A549 (cell line): Measurements from ENCODE around the gene UBAP2L. TPM values are rescaled to one million over a fixed set of nuclear protein-coding genes. Genes with fewer than 3 reads are reported as not detected.

Experiments
- ATAC-seq, 2 experiments: fragments of 200-7000 bp in 1 of 2; fragments of >200 bp in 1 of 2; cut with Nextera tagmentation in 1 of 2; cut with Tn5 transposase in 1 of 2; 3 replicates each; pipeline versions ENCODE4 v1.8.0 to v1.9.1; 2018 to 2020; ENCODE audit warnings: mild to moderate bottlenecking in 1 of 2, moderate library complexity in 1 of 2
- CTCF ChIA-PET: fragments of 300-600 bp; sonication (Branson Sonifier 250); formaldehyde crosslinking; extraction: SDS; loops from one replicate; lab custom pipeline; 2021; ENCODE audit warnings: antibody characterized with exemption, inconsistent platforms; lab: Yijun Ruan, JAX
- POLR2A ChIA-PET: fragments of 350-600 bp; formaldehyde crosslinking; extraction: SDS; loops from one replicate; lab custom pipeline; 2021; ENCODE audit warnings: antibody characterized with exemption, inconsistent platforms; lab: Yijun Ruan, JAX
- DNase-seq, 2 experiments: peaks; one replicate each; pipeline versions ENCODE4 v3.0.0 to v3.0.0-alpha.2; 2011 to 2016; ENCODE audit warnings: low read depth in 1 of 2, low spot score in 1 of 2
- FAIRE-seq: peaks from 2 replicates; lab custom pipeline; 2011; peaks lifted over from hg19 to GRCh38; lab: Jason Lieb, UNC
- H3K27ac ChIP-seq, 2 experiments: fragments of >200 bp; sonication (Bioruptor Twin); formaldehyde crosslinking; 3 replicates each; pipeline ENCODE4 v1.5.1; 2016 to 2017
- H3K4me1 ChIP-seq: fragments of >200 bp; sonication (Bioruptor Twin); formaldehyde crosslinking; 3 replicates; pipeline ENCODE4 v1.6.1; 2016
- H3K4me2 ChIP-seq: fragments of >200 bp; sonication (Bioruptor Twin); formaldehyde crosslinking; 3 replicates; pipeline ENCODE4 v1.6.1; 2016
- H3K4me3 ChIP-seq: fragments of >200 bp; sonication (Bioruptor Twin); formaldehyde crosslinking; 3 replicates; pipeline ENCODE4 v1.5.1; 2016
- H3K9me3 ChIP-seq: fragments of >200 bp; sonication (Bioruptor Twin); formaldehyde crosslinking; 3 replicates; pipeline ENCODE4 v1.6.1; 2016
- BHLHE40 ChIP-seq: IDR thresholded peaks from 2 replicates; pipeline ENCODE4 v1.6.1; 2012; ENCODE audit warnings: low read depth, low read length, inconsistent platforms
- CBX2 ChIP-seq: fragments of 200-600 bp; sonication (generic); IDR thresholded peaks from 2 replicates; pipeline ENCODE4 v1.6.1; 2016; ENCODE audit warnings: low read depth, mild to moderate bottlenecking, borderline replicate concordance
- CHD2 ChIP-seq: fragments of 150-350 bp; IDR thresholded peaks from 2 replicates; pipeline ENCODE4 v1.6.1; 2014; ENCODE audit warnings: low read length; ENCODE audit not compliant: partially characterized antibody
- CHD4 ChIP-seq: fragments of 200-600 bp; sonication (generic); IDR thresholded peaks from 2 replicates; pipeline ENCODE4 v1.6.1; 2016; ENCODE audit warnings: antibody characterized with exemption, mild to moderate bottlenecking, borderline replicate concordance
- EHF ChIP-seq: fragments of 250-450 bp; sonication (Bioruptor Pico); IDR thresholded peaks from 2 replicates; pipeline ENCODE4 v1.5.0; 2020; ENCODE audit warnings: mild to moderate bottlenecking
- ESRRA ChIP-seq: fragments of 150-350 bp; IDR thresholded peaks from 2 replicates; pipeline ENCODE4 v1.6.1; 2014; ENCODE audit warnings: mild to moderate bottlenecking, low read length, borderline replicate concordance
- FOSL2 ChIP-seq, 2 experiments: fragments of 450-650 bp in 1 of 2; fragments of >200 bp in 1 of 2; sonication (Bioruptor Twin) in 1 of 2; formaldehyde crosslinking; IDR thresholded peaks; 2 replicates each; pipeline versions ENCODE4 v1.5.0 to v1.6.1; 2016 to 2020; ENCODE audit warnings: mild to moderate bottlenecking in 1 of 2, moderate library complexity in 1 of 2
- JUN ChIP-seq, 2 experiments: fragments of >200 bp; sonication (Bioruptor Twin); formaldehyde crosslinking; IDR thresholded peaks; 2 replicates in 1 of 2; 3 replicates in 1 of 2; pipeline ENCODE4 v1.6.1; 2016 to 2017
- KDM5A ChIP-seq: fragments of 200-600 bp; sonication (generic); IDR thresholded peaks from 2 replicates; pipeline ENCODE4 v1.6.1; 2016; ENCODE audit warnings: antibody characterized with exemption, mild to moderate bottlenecking
- MAZ ChIP-seq: fragments of 150-350 bp; IDR thresholded peaks from 2 replicates; pipeline ENCODE4 v1.6.1; 2014; ENCODE audit warnings: antibody characterized with exemption, low read depth, low read length, borderline replicate concordance
- MYC ChIP-seq: IDR thresholded peaks from 2 replicates; pipeline ENCODE4 v1.6.1; 2012; ENCODE audit warnings: mild to moderate bottlenecking, inconsistent platforms, low read length, improper control_type of control experiment, borderline replicate concordance
- NFE2L2 ChIP-seq: fragments of 150-350 bp; conservative IDR thresholded peaks from 2 replicates; pipeline ENCODE4 v1.6.1; 2014; ENCODE audit warnings: low read length
- NPAS2 ChIP-seq: fragments of 250-450 bp; sonication (Bioruptor Pico); IDR thresholded peaks from 2 replicates; pipeline ENCODE4 v1.8.0; 2022; ENCODE audit warnings: mild to moderate bottlenecking, moderate library complexity, borderline replicate concordance
- PHF8 ChIP-seq: fragments of 200-600 bp; sonication (generic); IDR thresholded peaks from 2 replicates; pipeline ENCODE4 v1.6.1; 2016; ENCODE audit warnings: low read depth, mild to moderate bottlenecking, antibody characterized with exemption, moderate library complexity, borderline replicate concordance
- POLR2A ChIP-seq: IDR thresholded peaks from 2 replicates; pipeline ENCODE4 v1.6.1; 2012; ENCODE audit warnings: mild to moderate bottlenecking, low read length
- RCOR1 ChIP-seq: fragments of 150-350 bp; IDR thresholded peaks from 2 replicates; pipeline ENCODE4 v1.6.1; 2014; ENCODE audit warnings: antibody characterized with exemption, low read length, low read depth
- SREBF2 ChIP-seq: fragments of 450-650 bp; IDR thresholded peaks from 2 replicates; pipeline ENCODE4 v1.6.1; 2014; ENCODE audit warnings: mild to moderate bottlenecking, moderate library complexity
- TP53 ChIP-seq: fragments of 250-450 bp; sonication (Bioruptor Pico); IDR thresholded peaks from 2 replicates; pipeline ENCODE4 v1.5.0; 2021; ENCODE audit warnings: mild to moderate bottlenecking, moderate library complexity
- ZC3H11A ChIP-seq: fragments of 450-650 bp; IDR thresholded peaks from 2 replicates; pipeline ENCODE4 v1.6.1; 2014; ENCODE audit warnings: antibody characterized with exemption, mild to moderate bottlenecking
- WGBS: methylation state at CpG from one replicate; pipeline ENCODE4 v1.1.6; 2017; ENCODE audit errors: missing lambda C conversion rate; 5-methylcytosine and 5-hydroxymethylcytosine counted together
- polyA minus RNA-seq: library from RNA; depleted of rRNA, polyadenylated mRNA; stranded (reverse); fragments of >200 nt; gene quantifications from 2 replicates; pipeline ENCODE4 v1.2.3, GENCODE V29; 2011; rRNA and poly(A)+ RNA removed
- polyA plus RNA-seq, 4 experiments: library from polyadenylated mRNA; depleted of rRNA in 3 of 4; stranded (reverse); fragments of >200 nt; fragmentation: RNase III in 1 of 4; extraction: RNeasy Plus Mini Kit Qiagen cat#74134 plus additional on column Dnase treatment in 1 of 4; gene quantifications; 2 replicates in 3 of 4; 3 replicates in 1 of 4; pipeline ENCODE4 v1.2.3, GENCODE V29; 2011 to 2017
- TF ChIP-seq, protein P1 (sequence below): fragments of 250-450 bp; sonication (Bioruptor Pico); IDR thresholded peaks from 2 replicates; pipeline ENCODE4 v1.5.0; 2020; ENCODE audit warnings: low read depth, mild to moderate bottlenecking, moderate library complexity
- TF ChIP-seq, protein P2 (sequence below): fragments of 450-650 bp; IDR thresholded peaks from 2 replicates; pipeline ENCODE4 v1.6.1; 2014; ENCODE audit warnings: antibody characterized with exemption
- TF ChIP-seq, protein P3 (sequence below): fragments of >200 bp; sonication (Bioruptor Twin); formaldehyde crosslinking; IDR thresholded peaks from 3 replicates; pipeline ENCODE4 v1.6.1; 2016
- TF ChIP-seq, protein P4 (sequence below): IDR thresholded peaks from 2 replicates; pipeline ENCODE4 v1.6.1; 2012
- TF ChIP-seq, protein P5 (sequence below): IDR thresholded peaks from 2 replicates; pipeline ENCODE4 v1.6.1; 2012; ENCODE audit warnings: low read depth, borderline replicate concordance
- TF ChIP-seq, protein P6 (sequence below): fragments of 200-600 bp; sonication (generic); IDR thresholded peaks from 2 replicates; pipeline ENCODE4 v1.6.1; 2016; ENCODE audit warnings: antibody characterized with exemption, mild to moderate bottlenecking, moderate library complexity

Gene UBAP2L, protein sequence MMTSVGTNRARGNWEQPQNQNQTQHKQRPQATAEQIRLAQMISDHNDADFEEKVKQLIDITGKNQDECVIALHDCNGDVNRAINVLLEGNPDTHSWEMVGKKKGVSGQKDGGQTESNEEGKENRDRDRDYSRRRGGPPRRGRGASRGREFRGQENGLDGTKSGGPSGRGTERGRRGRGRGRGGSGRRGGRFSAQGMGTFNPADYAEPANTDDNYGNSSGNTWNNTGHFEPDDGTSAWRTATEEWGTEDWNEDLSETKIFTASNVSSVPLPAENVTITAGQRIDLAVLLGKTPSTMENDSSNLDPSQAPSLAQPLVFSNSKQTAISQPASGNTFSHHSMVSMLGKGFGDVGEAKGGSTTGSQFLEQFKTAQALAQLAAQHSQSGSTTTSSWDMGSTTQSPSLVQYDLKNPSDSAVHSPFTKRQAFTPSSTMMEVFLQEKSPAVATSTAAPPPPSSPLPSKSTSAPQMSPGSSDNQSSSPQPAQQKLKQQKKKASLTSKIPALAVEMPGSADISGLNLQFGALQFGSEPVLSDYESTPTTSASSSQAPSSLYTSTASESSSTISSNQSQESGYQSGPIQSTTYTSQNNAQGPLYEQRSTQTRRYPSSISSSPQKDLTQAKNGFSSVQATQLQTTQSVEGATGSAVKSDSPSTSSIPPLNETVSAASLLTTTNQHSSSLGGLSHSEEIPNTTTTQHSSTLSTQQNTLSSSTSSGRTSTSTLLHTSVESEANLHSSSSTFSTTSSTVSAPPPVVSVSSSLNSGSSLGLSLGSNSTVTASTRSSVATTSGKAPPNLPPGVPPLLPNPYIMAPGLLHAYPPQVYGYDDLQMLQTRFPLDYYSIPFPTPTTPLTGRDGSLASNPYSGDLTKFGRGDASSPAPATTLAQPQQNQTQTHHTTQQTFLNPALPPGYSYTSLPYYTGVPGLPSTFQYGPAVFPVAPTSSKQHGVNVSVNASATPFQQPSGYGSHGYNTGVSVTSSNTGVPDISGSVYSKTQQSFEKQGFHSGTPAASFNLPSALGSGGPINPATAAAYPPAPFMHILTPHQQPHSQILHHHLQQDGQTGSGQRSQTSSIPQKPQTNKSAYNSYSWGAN
- polyA plus RNA-seq (2011; rRNA removed) (137 and 169 TPM in 2 replicates), polyA plus RNA-seq (2017; fragmentation: RNase III; extraction: RNeasy Plus Mini Kit Qiagen cat#74134 plus additional on column Dnase treatment) (155 to 169 TPM (median 159 TPM) in 3 replicates), polyA minus RNA-seq (124 and 127 TPM in 2 replicates)
- polyA plus RNA-seq (2012; cell fraction: cytosol; rRNA removed) = 133 and 171 TPM in 2 replicates
- 375 and 398 TPM in 2 replicates for polyA plus RNA-seq (2012; cell fraction: nucleus; rRNA removed)

DNA sequence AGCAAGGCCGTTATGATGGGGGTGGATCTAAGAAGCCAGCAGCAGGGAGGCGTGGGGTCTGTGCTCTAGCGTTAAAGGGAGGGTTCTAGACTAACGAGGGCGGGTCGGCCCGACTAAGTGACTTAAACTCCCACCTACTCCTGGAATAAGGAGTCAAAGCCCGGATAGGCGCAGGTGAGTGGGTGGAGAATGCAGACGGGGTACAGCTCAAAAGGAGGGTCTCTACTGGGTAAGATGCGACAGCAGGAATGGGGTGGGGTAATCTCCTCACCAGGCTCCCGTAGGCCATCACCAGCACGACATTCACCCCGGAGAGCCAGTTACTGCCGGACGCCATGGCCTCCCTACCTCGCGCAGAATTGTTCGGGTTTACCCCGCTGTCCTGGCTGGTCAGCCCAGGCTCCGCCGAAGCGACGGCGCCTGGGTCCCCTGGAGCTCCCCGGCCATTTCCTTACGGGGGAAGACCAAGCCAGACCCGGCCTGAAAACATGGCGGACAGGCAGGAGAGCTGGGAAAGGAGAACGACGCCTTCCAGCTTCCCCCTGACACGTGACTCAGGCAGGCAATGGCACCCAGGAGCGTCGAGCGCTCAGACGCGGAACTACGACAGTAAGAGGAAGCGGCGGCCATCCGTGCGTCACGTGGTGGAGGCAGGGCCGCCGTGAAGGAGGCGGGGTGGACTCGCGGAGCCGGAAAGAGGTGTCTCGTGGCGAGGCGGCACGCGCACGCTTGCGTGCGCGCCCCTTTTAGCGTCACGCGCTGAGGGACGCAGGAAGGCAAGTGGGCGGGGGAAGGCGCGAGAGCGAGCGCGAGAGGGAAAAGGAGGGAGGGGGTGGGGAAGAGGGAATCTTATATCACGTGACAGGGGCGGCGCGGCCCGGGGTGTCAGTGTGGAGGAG, at the start of gene UBAP2L:
UBAP2L (plus strand) TSS at position 885 of the 899 bp plus-strand sequence. CDS start 4,169 bp downstream, outside the sequence.
- Histone ChIP-seq H3K4me3 (peak within 1 kb of the TSS; percentile 98), H3K4me1 (peaks cover 45% of the 10 kb centered on the region), H3K4me2 (peak within 1 kb of the TSS; percentile 80), H3K27ac (peak within 1 kb of the TSS; percentile 99 to 100), H3K9me3 (no peaks in the 10 kb centered on the region)
- WGBS = under 1% methylated on average over 53 of the region's 73 CpGs
- POLR2A ChIA-PET = interaction anchor here (0.6 to 2.6 kb wide), 8 partner anchors 10 to 253 kb away, joined by 3 to 19 read pairs (median 4); partner anchors contain the start of genes RPS27 and TPM3
- peak; percentile 88 for FAIRE-seq
- CTCF ChIA-PET = interaction anchor here (0.8 to 1.5 kb wide), 4 partner anchors 10 to 115 kb away, joined by 3 to 5 read pairs (median 4); no protein-coding TSS in a partner anchor
- ATAC-seq = peak; percentile 92 to 95
- peak; percentile 92 to 100 for DNase-seq
- TF ChIP-seq, protein P1, sequence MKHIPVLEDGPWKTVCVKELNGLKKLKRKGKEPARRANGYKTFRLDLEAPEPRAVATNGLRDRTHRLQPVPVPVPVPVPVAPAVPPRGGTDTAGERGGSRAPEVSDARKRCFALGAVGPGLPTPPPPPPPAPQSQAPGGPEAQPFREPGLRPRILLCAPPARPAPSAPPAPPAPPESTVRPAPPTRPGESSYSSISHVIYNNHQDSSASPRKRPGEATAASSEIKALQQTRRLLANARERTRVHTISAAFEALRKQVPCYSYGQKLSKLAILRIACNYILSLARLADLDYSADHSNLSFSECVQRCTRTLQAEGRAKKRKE (CRISPR knock-in tag) = no peak
- TF ChIP-seq FOSL2 (IDR thresholded peaks at IDR 0.05) (no peak), FOSL2 (CRISPR knock-in tag; IDR thresholded peaks at IDR 0.05) (peak; percentile 69), NFE2L2 (no peak), CHD4 (no peak), CBX2 (no peak), PHF8 (peak; percentile 91), JUN (IDR thresholded peaks at IDR 0.05) (peak; percentile 68 to 72; a peak in 3 of 5 replicates), MAZ (0 out of 2 replicates have a peak, but pooled peaks have one; percentile 3), EHF (CRISPR knock-in tag) (peak; percentile 75; the same call in 1 of the 2 replicates), KDM5A (no peak), ZC3H11A (no peak), RCOR1 (0 out of 2 replicates have a peak, but pooled peaks have one; percentile 20), ESRRA (no peak), SREBF2 (no peak), MYC (peak; percentile 93), NPAS2 (CRISPR knock-in tag) (peak; percentile 90), TP53 (CRISPR knock-in tag) (peak; percentile 35; the same call in 1 of the 2 replicates), POLR2A (peak; percentile 80), BHLHE40 (no peak; the same call in none of the 2 replicates), CHD2 (peak; percentile 10)
- TF ChIP-seq, protein P2, sequence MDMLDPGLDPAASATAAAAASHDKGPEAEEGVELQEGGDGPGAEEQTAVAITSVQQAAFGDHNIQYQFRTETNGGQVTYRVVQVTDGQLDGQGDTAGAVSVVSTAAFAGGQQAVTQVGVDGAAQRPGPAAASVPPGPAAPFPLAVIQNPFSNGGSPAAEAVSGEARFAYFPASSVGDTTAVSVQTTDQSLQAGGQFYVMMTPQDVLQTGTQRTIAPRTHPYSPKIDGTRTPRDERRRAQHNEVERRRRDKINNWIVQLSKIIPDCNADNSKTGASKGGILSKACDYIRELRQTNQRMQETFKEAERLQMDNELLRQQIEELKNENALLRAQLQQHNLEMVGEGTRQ = peak; percentile 100
- TF ChIP-seq, protein P3, sequence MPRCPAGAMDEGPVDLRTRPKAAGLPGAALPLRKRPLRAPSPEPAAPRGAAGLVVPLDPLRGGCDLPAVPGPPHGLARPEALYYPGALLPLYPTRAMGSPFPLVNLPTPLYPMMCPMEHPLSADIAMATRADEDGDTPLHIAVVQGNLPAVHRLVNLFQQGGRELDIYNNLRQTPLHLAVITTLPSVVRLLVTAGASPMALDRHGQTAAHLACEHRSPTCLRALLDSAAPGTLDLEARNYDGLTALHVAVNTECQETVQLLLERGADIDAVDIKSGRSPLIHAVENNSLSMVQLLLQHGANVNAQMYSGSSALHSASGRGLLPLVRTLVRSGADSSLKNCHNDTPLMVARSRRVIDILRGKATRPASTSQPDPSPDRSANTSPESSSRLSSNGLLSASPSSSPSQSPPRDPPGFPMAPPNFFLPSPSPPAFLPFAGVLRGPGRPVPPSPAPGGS = peak; percentile 76; the same call in 2 of the 3 replicates
- TF ChIP-seq, protein P4, sequence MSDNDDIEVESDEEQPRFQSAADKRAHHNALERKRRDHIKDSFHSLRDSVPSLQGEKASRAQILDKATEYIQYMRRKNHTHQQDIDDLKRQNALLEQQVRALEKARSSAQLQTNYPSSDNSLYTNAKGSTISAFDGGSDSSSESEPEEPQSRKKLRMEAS = peak; percentile 98
- TF ChIP-seq, protein P5, sequence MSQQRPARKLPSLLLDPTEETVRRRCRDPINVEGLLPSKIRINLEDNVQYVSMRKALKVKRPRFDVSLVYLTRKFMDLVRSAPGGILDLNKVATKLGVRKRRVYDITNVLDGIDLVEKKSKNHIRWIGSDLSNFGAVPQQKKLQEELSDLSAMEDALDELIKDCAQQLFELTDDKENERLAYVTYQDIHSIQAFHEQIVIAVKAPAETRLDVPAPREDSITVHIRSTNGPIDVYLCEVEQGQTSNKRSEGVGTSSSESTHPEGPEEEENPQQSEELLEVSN = peak; percentile 93
- TF ChIP-seq, protein P6, sequence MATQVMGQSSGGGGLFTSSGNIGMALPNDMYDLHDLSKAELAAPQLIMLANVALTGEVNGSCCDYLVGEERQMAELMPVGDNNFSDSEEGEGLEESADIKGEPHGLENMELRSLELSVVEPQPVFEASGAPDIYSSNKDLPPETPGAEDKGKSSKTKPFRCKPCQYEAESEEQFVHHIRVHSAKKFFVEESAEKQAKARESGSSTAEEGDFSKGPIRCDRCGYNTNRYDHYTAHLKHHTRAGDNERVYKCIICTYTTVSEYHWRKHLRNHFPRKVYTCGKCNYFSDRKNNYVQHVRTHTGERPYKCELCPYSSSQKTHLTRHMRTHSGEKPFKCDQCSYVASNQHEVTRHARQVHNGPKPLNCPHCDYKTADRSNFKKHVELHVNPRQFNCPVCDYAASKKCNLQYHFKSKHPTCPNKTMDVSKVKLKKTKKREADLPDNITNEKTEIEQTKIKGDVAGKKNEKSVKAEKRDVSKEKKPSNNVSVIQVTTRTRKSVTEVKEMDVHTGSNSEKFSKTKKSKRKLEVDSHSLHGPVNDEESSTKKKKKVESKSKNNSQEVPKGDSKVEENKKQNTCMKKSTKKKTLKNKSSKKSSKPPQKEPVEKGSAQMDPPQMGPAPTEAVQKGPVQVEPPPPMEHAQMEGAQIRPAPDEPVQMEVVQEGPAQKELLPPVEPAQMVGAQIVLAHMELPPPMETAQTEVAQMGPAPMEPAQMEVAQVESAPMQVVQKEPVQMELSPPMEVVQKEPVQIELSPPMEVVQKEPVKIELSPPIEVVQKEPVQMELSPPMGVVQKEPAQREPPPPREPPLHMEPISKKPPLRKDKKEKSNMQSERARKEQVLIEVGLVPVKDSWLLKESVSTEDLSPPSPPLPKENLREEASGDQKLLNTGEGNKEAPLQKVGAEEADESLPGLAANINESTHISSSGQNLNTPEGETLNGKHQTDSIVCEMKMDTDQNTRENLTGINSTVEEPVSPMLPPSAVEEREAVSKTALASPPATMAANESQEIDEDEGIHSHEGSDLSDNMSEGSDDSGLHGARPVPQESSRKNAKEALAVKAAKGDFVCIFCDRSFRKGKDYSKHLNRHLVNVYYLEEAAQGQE = no peak
